GM18867 (cell line): Measurements from ENCODE around the gene USB1.

Experiments used
- ATAC-seq: cut with Tn5 transposase; IDR thresholded peaks from one replicate; pipeline ENCODE4 v1.9.1; 2021; ENCODE audit warnings: mild to moderate bottlenecking, moderate library complexity; ENCODE audit not compliant: unreplicated experiment

The USB1 gene

DNA sequence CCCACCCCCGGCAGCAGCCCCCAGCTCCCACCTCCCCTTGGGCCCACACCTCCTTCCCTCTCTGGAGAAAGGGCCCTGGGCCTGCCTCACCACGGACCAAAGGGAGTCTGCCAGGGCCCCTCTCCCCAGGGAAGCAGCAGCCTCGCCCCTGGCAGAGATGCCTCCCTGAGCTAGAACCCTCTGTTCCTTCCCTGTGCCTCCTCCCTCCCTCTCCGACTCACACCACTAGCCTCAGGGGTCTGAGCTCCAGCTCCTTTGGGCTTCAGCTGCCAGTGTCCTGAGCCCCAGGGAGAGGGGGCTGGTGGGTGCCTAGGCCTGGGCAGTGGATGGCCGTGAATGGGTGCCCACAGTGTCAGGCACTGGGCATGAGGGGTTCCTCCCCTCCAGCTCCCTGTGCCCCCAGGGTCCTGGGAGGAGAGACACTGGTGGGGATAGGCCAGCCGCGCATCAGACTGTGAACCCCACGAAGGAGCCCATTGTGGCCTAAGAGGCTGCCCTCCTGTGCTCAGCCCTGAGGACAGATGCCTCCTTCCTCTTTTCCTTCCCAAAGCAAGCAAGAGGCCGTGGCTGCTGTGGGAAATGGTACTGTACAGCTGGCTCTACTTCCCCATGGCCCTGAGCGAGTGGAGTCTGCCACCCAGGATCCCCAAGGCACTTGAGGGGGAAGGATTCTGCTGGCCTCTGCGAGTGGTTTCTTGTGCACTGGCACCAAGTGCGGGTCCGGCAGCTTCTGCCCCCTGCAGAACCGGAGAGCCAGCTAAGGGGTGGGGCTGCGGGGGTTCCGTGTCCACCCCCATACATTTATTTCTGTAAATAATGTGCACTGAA is 45.1 kb downstream of the USB1 start:
- no peak for ATAC-seq

DNA sequence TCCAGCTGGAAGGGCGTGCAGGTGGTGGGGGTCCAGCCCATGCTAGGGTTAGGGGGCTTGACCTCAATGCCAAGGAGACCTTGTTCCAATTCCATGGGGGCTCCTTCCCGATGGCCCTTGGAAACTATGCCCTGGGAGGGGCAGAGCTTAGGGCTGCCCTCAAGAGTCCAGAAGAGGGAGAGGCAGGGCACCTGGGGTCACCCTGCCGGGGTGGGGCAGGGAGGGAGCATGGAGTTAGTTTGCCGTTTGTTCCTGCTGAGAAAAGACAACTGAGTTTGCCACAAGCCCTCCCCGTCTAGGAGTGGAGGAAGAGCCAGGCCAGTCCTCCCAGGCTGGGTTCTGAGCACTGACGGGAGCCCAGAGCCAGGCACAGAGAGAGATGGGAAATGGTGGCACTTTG is 45.7 kb downstream of the USB1 start:
- ATAC-seq, result no peak

DNA sequence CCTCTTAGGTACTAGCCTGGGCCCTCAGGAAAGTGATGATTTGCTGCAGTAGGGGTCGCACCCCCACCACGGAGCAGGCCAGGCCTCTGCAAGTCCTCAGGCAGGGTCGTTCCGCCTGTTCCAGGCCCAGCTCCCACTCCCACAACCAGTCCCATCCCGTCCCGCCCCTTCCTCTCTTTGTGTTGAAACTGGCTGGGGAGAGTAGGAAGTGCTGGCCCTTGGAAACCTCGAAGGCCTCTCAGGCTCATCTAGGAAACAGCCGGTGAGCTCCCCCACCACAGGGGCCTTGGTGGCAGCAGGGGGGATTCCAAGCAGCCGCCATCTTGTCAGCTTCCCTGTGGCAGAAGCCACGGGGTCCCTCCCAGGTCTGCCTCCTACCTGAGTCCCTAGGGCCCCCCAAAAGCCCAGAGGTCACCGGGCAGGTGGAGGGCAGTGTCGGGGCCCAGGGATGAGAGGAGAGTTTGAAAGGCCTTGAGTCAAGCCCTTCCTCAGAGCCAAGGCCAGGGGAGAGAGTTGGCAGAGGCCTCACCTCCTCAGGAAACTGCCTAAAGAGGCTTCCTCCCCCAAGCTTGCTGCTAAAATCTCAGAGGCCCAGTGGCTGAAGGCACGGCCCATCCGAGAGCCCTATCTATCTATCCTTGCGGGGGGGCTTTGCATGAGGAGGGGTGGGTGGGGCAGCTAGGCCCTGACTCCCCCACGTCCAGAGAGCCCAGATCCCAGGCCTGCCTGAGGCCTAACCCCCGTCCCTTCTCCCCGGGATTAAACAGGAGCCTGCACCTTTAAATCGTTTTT is 46.5 kb downstream of the USB1 start:
- no peak for ATAC-seq

DNA sequence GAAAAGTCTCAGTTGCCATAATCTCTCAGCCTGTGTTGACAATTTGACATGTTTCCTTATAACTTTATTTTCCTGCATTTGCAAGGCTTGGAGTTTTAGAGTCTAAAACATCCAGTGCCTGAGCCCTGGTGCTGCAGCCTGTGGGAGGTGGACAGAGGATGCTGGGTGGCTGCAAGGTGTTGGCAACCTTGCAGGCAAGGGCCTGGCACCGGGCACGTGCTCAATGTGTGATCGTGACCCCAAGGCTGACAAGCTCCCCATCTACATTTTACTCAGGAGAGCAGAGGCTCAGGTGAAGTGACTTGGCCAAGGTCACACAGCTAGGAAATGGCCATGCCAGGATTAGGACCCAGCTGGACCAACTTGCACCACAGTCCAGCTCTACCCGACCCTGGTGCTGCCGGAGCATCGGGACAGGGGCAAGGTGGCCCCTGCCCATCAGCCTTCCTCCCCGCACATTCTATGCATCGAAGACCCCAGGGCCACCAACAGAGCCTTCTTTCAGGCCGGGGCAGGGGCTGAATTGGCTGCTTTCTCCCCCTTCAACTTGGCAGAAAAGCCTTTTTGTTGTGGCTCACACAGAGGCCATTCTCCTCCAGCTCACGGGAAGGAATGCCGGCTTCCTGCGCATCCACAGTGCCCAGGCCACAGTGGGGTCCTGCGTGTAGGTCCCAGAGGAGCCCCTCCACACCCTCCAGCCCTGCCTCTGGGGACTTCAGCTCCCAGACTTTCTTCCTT is 47.5 kb downstream of the USB1 start:
- no peak for ATAC-seq

DNA sequence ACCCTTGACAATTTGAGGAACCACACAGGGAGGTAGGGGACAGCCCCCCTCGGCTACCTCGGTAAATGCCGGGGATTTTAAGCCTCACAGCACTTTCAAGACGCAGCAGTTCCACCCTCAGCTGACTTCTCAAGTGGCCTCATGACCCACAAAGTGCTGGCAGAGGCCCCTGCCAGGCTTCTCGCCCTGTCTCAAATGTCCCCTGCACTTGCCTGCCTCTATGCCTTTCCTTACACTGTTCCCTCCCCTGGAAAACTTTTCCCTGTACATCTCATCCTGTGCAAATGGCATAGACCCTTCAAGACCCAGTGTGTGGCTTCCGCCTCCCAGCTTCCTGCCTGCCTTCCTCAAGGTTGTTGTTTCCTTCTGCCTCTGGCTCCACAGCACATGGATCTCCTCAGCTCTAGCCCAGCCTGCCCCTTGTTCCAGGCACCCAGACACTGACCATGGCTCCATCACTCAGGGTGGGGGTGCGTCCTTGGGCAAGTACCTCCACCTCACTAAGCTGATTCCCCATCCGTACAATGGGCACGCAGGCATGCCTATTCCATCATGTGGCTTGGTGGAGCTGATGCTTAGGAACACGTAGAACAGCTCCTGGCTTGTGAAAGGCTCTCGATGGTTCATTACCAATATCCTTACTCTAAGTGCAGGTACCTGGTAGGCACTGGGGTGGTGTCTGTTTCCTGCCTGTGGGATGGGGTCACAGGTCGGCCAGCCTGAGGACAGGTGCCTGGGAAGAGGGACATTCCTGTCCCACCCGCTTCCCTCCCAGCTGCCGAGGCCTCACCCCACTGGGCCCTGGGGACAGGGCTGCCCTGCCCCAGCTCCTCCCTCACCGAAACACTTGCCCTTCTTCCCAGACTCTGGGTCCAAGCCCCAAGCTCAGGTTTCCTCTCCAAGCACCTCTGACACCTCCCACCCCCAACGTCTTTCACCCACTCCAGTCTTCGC is 48.3 kb downstream of the USB1 start:
- no peak for ATAC-seq

DNA sequence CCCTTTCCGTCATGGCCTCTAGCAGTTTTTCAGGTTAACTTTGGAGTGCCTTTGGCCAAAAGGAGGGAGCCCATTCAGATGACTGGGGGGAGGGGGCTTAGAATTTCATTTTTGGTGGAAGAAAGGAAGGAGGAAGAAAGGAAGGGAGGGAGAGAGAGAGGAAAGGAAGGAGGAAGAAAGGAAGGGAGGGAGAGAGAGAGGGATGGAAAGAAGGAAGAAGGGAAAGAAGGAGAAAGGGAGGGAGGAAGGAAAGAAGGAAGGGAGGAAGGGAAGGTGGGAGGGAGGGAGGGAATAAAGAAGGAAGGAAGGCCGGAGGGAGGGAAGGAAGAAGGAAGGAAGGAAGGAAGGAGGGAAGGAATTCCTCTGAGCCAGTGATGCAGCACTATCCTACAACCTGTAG is 50.1 kb downstream of the USB1 start:
- no peak for ATAC-seq

DNA sequence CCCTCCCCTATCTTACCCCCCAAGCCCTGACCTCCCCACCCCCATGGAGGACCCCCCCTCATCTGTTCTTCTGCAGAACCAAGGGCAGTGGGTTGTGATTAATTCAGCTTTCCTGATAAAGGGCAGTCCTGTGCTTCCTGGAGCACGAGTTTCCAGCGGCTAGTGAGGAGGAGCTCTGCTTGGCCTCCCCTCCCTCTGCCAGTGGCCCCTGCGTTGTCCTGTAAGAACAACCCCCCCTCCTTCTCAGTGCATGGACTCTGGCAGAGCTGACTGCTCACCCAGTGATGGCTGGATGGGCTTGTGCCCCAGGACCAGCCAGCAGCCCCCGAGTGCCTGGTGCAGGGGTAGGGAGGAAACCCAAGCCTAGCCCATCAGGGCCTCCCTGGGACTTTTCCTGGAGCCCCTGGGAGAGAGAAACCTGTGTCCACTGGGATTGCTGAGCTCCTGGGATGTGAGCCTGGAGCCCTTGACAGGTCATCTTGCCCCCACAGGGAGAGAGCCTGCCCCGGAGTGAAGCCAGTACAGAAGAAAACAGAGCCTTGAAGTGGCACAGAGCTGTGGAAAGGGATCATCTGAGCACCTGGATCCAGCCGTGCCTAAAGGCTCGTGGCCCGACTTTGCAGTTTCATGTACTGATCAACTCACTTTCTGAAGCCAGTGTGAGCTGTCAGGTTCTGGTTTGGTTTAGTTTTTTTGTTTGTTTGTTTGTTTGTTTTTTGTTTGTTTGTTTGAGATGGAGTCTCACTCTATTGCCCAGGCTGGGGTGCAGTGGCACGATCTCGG is 50.8 kb downstream of the USB1 start:
- no peak for ATAC-seq

DNA sequence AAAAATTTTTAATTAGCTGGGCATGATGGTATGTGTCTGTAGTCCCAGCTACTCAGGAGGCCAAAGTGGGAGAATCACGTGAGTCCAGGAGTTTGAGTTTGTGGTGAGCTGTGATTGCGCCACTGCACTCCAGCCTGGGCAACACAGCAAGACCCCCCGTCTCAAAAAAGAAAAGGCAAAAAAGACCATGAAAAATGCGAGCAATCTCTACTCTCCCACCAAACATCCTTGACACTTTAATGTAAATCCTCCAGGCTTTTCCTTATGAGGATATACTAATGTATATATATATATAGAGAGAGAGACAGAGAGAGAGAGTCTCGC is 52.4 kb downstream of the USB1 start:
- ATAC-seq, result no peak

DNA sequence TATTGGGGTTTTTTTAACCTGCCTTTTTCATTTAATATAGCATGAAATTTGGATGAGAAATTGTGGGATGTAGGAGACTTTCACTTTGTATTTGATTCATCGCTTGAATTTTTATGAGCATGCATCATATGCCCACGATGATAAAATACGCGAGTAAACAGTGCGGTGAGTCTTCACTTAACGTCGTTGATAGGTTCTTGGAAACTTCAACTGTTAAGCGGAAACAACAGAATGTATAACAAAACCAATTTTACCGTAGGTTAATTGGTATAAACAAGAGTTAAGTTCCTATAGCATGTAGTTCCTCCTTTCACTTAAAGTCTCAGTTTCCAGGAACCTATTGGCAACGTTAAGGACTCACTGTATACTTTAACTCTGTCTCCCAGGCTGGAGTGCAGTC is 53.1 kb downstream of the USB1 start:
- no peak for ATAC-seq

DNA sequence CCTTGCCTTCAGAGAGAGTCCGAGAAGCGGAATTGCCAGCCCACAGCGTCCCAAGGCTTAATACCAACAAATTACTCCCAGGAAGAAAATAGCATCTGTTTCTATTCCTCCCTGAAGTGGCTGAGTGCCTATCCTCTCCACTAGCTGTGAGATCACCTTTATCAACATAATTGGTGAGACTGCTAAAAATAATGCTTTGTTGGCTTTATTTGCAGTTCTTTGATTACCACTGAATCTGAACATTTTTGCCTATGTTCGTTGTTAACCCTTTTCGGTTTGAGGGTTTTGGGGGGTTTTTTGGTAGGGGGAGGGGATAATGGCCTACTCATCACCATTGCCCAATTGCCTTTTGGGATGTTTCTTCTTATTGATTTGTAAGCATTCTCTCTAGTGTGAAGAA is 55.4 kb downstream of the USB1 start:
- ATAC-seq, result no peak

DNA sequence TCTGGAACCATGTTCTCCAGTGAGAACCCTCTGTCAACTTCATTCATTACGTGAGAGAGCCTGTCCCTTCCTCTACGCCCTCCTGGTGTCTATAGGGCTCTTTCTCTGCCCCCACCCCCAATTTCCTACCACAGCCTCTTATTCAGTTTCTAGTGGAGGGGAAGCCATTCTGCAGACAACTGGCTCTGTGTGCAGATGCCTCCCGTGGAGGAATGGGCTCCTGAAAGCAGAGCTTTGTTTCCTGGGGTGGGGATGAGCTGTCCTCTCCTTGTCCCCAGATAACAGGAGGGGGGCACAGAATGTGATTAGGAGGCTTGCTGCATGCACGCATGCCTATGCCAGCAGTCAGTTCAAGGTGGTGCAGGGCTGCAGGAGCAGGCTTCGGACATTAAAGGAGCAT is 55.9 kb downstream of the USB1 start:
- no peak for ATAC-seq

DNA sequence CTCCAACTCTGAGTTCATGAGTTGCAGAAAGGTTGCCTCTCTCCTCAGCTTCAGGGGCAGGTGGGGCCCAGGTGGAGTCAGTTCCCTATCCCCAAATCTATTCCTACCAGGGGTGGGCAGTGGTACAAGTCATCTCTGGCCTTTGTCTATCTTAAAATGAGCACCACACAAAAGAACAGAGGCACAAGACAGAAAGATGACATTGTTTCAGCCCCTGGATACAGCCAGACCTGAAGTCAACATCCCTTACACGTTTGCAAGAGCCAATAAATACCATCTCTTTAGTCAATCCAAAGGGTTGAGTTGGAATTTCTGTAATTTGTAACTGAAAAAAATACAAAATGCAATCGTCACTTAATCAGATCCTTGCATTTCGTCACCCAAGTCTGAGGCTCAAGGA is 56.6 kb downstream of the USB1 start:
- no peak for ATAC-seq

DNA sequence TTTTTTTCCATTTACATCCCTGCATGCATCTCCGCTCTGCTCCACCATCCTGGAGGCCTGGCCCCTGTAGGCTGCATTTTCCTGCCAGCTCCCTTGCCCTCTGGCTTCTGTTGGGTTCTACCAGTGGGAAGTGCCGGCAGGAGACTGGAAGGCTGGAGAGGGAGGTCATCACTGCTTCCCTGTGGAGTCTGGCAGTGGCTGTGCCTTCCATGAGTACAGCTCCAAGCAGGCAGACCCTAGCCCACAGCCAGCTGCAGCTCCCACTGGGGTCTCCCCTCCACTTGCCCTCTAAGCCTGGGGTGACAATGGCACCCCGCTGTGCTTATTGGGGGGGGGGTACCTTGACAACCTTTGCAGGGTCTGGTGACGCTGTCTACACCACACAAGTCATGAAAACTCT is 61.6 kb downstream of the USB1 start:
- ATAC-seq, result no peak

DNA sequence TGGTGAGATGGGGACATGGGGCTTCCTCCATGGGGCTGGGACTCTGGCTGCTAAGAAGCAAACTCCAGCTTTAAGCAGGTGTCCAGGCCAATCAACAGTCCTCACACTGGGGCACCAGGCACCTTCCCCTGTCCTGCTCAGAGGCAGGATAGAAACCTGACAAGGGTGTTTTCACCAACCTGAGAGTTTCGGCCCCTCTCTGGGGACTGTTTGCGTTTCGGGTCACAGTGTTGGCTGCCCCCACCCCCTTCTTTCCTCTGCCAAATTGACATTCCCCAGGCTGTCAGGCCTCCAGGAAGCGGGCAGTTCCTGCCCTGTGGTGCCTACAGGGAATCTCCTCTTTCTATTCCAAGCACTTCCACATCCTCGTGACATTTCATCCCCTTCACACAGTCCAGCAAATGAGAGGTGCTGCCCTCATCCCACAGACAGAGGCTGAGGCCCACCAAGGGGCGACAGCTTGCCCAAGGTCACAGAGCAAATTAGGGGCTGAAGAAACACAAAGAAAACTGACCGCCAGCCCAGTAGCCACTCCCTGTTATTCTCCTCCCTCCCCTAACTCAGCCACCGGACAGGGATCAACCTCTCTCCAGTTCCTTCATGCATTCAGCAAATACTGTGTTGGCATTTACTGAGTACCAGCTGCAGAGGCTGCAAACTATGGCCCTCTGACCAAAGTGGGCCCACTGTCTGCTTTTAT is 62.3 kb downstream of the USB1 start:
- no peak for ATAC-seq

DNA sequence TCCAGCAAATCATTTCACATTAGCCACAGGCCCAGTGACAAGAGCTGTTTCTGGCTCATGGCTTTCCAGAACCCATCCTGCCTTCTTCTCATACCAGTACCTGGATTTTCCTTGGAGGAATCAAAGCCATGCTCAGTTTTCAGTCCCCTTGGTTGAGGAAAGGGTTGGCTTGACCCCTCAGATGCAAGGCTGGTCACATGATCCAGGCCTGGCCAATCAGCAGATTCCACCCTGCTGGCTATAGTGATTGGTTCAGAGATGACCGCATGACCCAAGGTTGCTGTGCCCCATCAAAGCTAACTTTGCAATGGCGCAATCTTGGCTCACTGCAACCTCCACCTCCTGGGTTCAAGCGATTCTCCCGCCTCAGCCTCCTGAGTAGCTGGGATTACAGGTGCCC is 69.4 kb downstream of the USB1 start:
- ATAC-seq, result no peak
